NCI-H128 (cell line): ENCODE results near the gene NDUFC1.
"Not testable (repeated sequence)": the region's sequence is repeated elsewhere in the genome, so short reads cannot be mapped to it uniquely, and the experiment has no call there.

Experiments
- DNase-seq: peaks from one replicate; lab custom pipeline; 2025; ENCODE audit not compliant: unreplicated experiment; lab: John Stamatoyannopoulos, UW

Gene NDUFC1

GRCh38 chr4:139299536-139299935, 2.7 kb downstream of the NDUFC1 start:
- DNase-seq, result no peak

- no peak for DNase-seq
Observed at GRCh38 chr4:139297001-139297410, 5.3 kb downstream of the NDUFC1 start.

GRCh38 chr4:139295942-139296299, 6.4 kb downstream of the NDUFC1 start:
- DNase-seq, result no peak

GRCh38 chr4:139295206-139295941, 6.9 kb downstream of the NDUFC1 start:
- peak; percentile 71 for DNase-seq

- no peak for DNase-seq
Observed at GRCh38 chr4:139286186-139286698, 16.0 kb downstream of the NDUFC1 start.

GRCh38 chr4:139282721-139283075, 19.6 kb downstream of the NDUFC1 start:
- no peak for DNase-seq

GRCh38 chr4:139282065-139282720, 20.1 kb downstream of the NDUFC1 start:
- DNase-seq, result no peak

- DNase-seq, result no peak
Observed at GRCh38 chr4:139279760-139280620, 22.3 kb downstream of the NDUFC1 start, which contains the start of gene MGARP. MGARP (minus strand) TSS chr4:139280225; CDS start chr4:139280158, 67 bp downstream.

- DNase-seq, result no peak
Observed at GRCh38 chr4:139278912-139279759, 23.1 kb downstream of the NDUFC1 start.

- no peak for DNase-seq
Observed at GRCh38 chr4:139278485-139278884, 23.8 kb downstream of the NDUFC1 start.

- no peak for DNase-seq
Observed at GRCh38 chr4:139275281-139275735, 27.0 kb downstream of the NDUFC1 start.

GRCh38 chr4:139274790-139275189, 27.5 kb downstream of the NDUFC1 start:
- no peak for DNase-seq

- no peak for DNase-seq
Observed at GRCh38 chr4:139273835-139274234, 28.4 kb downstream of the NDUFC1 start.

- no peak for DNase-seq
Observed at GRCh38 chr4:139267301-139267700, 35.0 kb downstream of the NDUFC1 start.

GRCh38 chr4:139266583-139267257, 35.6 kb downstream of the NDUFC1 start:
- DNase-seq, result no peak

- no peak for DNase-seq
Observed at GRCh38 chr4:139266208-139266582, 36.1 kb downstream of the NDUFC1 start.

GRCh38 chr4:139265654-139266053, 36.6 kb downstream of the NDUFC1 start:
- DNase-seq, result no peak

- no peak for DNase-seq
Observed at GRCh38 chr4:139256349-139256748, 45.9 kb downstream of the NDUFC1 start.

- DNase-seq, result not testable (repeated sequence)
Observed at GRCh38 chr4:139255581-139255980, 46.7 kb downstream of the NDUFC1 start.

GRCh38 chr4:139253713-139254112, 48.6 kb downstream of the NDUFC1 start:
- DNase-seq, result no peak
